BJ (cell line): Measurements from ENCODE around the gene ATXN2L. TPM values are rescaled to one million over a fixed set of nuclear protein-coding genes. Genes with fewer than 3 reads are reported as not detected.

Source experiments
- CTCF ChIA-PET: fragments of 350-600 bp; formaldehyde crosslinking; extraction: SDS; loops from one replicate; lab custom pipeline; 2021; ENCODE audit warnings: antibody characterized with exemption, inconsistent platforms; lab: Yijun Ruan, JAX
- POLR2A ChIA-PET: fragments of 300-600 bp; sonication (Branson Sonifier 250); formaldehyde crosslinking; extraction: SDS; loops from one replicate; lab custom pipeline; 2021; ENCODE audit warnings: antibody characterized with exemption; lab: Charles Lee
- DNase-seq: peaks from one replicate; pipeline ENCODE4 v3.0.0-alpha.2; 2011; ENCODE audit warnings: low read depth
- H3K27me3 ChIP-seq: 2 replicates; pipeline ENCODE4 v1.6.0; 2011; ENCODE audit warnings: low read length; ENCODE audit not compliant: control insufficient read depth, insufficient read depth
- H3K36me3 ChIP-seq: 2 replicates; pipeline ENCODE4 v1.5.1; 2011; ENCODE audit warnings: low read length; ENCODE audit not compliant: control insufficient read depth, insufficient read depth
- H3K4me3 ChIP-seq: 2 replicates; pipeline ENCODE4 v1.5.1; 2011; ENCODE audit warnings: low read depth, mild to moderate bottlenecking, control low read depth, low read length
- CTCF ChIP-seq: IDR thresholded peaks from 2 replicates; pipeline ENCODE4 v1.5.1; 2011; ENCODE audit warnings: low read depth, mild to moderate bottlenecking, control low read depth, inconsistent platforms, low read length, moderate library complexity; ENCODE audit not compliant: insufficient read depth
- polyA plus RNA-seq: library from polyadenylated mRNA; depleted of rRNA; stranded (reverse); fragments of >200 nt; gene quantifications from 2 replicates; pipeline ENCODE4 v1.2.3, GENCODE V29; 2011

Gene ATXN2L
- polyA plus RNA-seq, 1 experiment = 19.9 TPM

GRCh38 chr16:28839004-28839639 lies 16.3 kb downstream of the ATXN2L start:
- DNase-seq = no peak
- ChIA-PET CTCF (interaction anchor here (1.2 kb wide), 1 partner anchor 106 kb away, joined by 3 read pairs; no protein-coding TSS in a partner anchor), POLR2A (no interaction called here)
- H3K36me3 ChIP-seq = peaks cover 47% of the 10 kb centered on the region
- no peak overlapping the region for H3K4me3 ChIP-seq
- no peaks in the 10 kb centered on the region for H3K27me3 ChIP-seq
- TF ChIP-seq CTCF = no peak

GRCh38 chr16:28839899-28840298 lies 17.1 kb downstream of the ATXN2L start:
- no peak for TF ChIP-seq CTCF
- no peak for DNase-seq
- Histone ChIP-seq H3K36me3 (peaks cover 45% of the 10 kb centered on the region), H3K4me3 (no peak overlapping the region), H3K27me3 (no peaks in the 10 kb centered on the region)
- CTCF ChIA-PET = no interaction called here
- POLR2A ChIA-PET = no interaction called here

DNA sequence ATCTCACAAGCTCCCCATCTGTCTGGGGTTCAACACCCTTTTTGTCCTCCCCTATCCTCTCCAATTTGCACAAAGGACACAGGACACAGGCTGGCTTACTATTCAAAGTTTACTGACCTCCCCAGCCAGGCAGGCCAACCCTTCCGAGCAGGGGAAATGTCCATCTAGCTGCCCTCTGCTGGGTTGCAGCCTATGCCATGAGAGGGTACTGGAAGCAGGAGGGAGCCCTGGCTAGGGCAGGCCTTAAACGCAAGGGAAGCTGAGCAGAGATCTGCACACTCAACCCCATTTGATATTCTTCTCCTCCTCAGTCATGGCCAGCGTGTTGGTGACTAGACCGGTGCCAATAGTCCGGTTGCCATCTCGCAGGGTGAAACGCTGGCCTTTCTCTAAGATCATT lies 19.9 kb downstream of the ATXN2L start:
- ChIA-PET CTCF (interaction anchor here (0.7 to 1.4 kb wide), 2 partner anchors 14 to 103 kb away, joined by 3 to 6 read pairs; no protein-coding TSS in a partner anchor), POLR2A (no interaction called here)
- no peaks in the 10 kb centered on the region for H3K27me3 ChIP-seq
- TF ChIP-seq CTCF = no peak
- peaks cover 29% of the 10 kb centered on the region for H3K36me3 ChIP-seq
- no peak overlapping the region for H3K4me3 ChIP-seq
- no peak for DNase-seq

DNA sequence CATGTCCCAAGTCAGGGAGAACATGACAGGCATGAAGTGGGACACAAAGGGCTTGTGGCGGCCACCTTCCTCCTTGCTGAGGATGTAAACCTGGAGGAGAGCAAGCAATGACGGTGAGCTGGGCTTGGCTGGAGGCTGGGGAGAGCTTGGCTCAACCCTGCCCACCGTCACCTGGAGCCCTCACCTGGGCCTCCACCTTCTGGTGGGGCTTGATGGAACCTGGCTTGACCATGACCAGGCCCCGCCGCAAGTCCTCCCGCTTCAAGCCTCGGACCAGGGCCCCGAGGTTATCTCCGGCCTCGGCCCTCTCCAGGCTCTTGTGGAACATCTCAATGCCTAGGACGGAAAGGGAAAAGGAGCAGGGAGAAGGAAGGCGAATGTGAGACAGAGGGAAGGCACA lies 21.0 kb downstream of the ATXN2L start:
- TF ChIP-seq CTCF = no peak
- Histone ChIP-seq H3K36me3 (peaks cover 25% of the 10 kb centered on the region), H3K27me3 (no peaks in the 10 kb centered on the region), H3K4me3 (no peak overlapping the region)
- POLR2A ChIA-PET = no interaction called here
- DNase-seq = no peak
- CTCF ChIA-PET = interaction anchor here (1.6 kb wide), 1 partner anchor 20 kb away, joined by 3 read pairs; no protein-coding TSS in a partner anchor

- H3K36me3 ChIP-seq = peaks cover 22% of the 10 kb centered on the region
- no peaks in the 10 kb centered on the region for H3K27me3 ChIP-seq
- no peak for DNase-seq
- no peak overlapping the region for H3K4me3 ChIP-seq
- TF ChIP-seq CTCF = no peak
- POLR2A ChIA-PET = no interaction called here
- CTCF ChIA-PET = interaction anchor here (0.9 to 1.6 kb wide), 2 partner anchors 20 to 101 kb away, joined by 3 to 4 read pairs; no protein-coding TSS in a partner anchor
Measured at GRCh38 chr16:28844226-28844885, 21.6 kb downstream of the ATXN2L start.
